A549 (cell line): Measurements from ENCODE around the gene HOMER2. TPM values are rescaled to one million over a fixed set of nuclear protein-coding genes. Genes with fewer than 3 reads are reported as not detected.
A peak's percentile ranks its signal among the peaks of the same experiment; 100 is the strongest.

Experiments
- ATAC-seq, 2 experiments: fragments of 200-7000 bp in 1 of 2; fragments of >200 bp in 1 of 2; cut with Nextera tagmentation in 1 of 2; cut with Tn5 transposase in 1 of 2; 3 replicates each; pipeline versions ENCODE4 v1.8.0 to v1.9.1; 2018 to 2020; ENCODE audit warnings: mild to moderate bottlenecking in 1 of 2, moderate library complexity in 1 of 2
- CTCF ChIA-PET: fragments of 300-600 bp; sonication (Branson Sonifier 250); formaldehyde crosslinking; extraction: SDS; loops from one replicate; lab custom pipeline; 2021; ENCODE audit warnings: antibody characterized with exemption, inconsistent platforms; lab: Yijun Ruan, JAX
- POLR2A ChIA-PET: fragments of 350-600 bp; formaldehyde crosslinking; extraction: SDS; loops from one replicate; lab custom pipeline; 2021; ENCODE audit warnings: antibody characterized with exemption, inconsistent platforms; lab: Yijun Ruan, JAX
- DNase-seq, 2 experiments: peaks; one replicate each; pipeline versions ENCODE4 v3.0.0 to v3.0.0-alpha.2; 2011 to 2016; ENCODE audit warnings: low read depth in 1 of 2, low spot score in 1 of 2
- FAIRE-seq: peaks from 2 replicates; lab custom pipeline; 2011; peaks lifted over from hg19 to GRCh38; lab: Jason Lieb, UNC
- H3K27ac ChIP-seq, 2 experiments: fragments of >200 bp; sonication (Bioruptor Twin); formaldehyde crosslinking; 3 replicates each; pipeline ENCODE4 v1.5.1; 2016 to 2017
- H3K4me1 ChIP-seq: fragments of >200 bp; sonication (Bioruptor Twin); formaldehyde crosslinking; 3 replicates; pipeline ENCODE4 v1.6.1; 2016
- H3K4me2 ChIP-seq: fragments of >200 bp; sonication (Bioruptor Twin); formaldehyde crosslinking; 3 replicates; pipeline ENCODE4 v1.6.1; 2016
- H3K4me3 ChIP-seq: fragments of >200 bp; sonication (Bioruptor Twin); formaldehyde crosslinking; 3 replicates; pipeline ENCODE4 v1.5.1; 2016
- H3K9me3 ChIP-seq: fragments of >200 bp; sonication (Bioruptor Twin); formaldehyde crosslinking; 3 replicates; pipeline ENCODE4 v1.6.1; 2016
- BHLHE40 ChIP-seq: IDR thresholded peaks from 2 replicates; pipeline ENCODE4 v1.6.1; 2012; ENCODE audit warnings: low read depth, low read length, inconsistent platforms
- CBX8 ChIP-seq: fragments of 200-600 bp; sonication (generic); IDR thresholded peaks from 2 replicates; pipeline ENCODE4 v1.6.1; 2016
- CEBPB ChIP-seq, 2 experiments: fragments of >200 bp in 1 of 2; sonication (Bioruptor Twin) in 1 of 2; formaldehyde crosslinking in 1 of 2; IDR thresholded peaks; 2 replicates each; pipeline ENCODE4 v1.6.1; 2012 to 2016
- CHD2 ChIP-seq: fragments of 150-350 bp; IDR thresholded peaks from 2 replicates; pipeline ENCODE4 v1.6.1; 2014; ENCODE audit warnings: low read length; ENCODE audit not compliant: partially characterized antibody
- ESRRA ChIP-seq: fragments of 150-350 bp; IDR thresholded peaks from 2 replicates; pipeline ENCODE4 v1.6.1; 2014; ENCODE audit warnings: mild to moderate bottlenecking, low read length, borderline replicate concordance
- HDAC2 ChIP-seq: fragments of 200-600 bp; sonication (generic); IDR thresholded peaks from 2 replicates; pipeline ENCODE4 v1.6.1; 2016
- HOXB13 ChIP-seq: fragments of 250-450 bp; sonication (Bioruptor Pico); IDR thresholded peaks from 2 replicates; pipeline ENCODE4 v1.5.0; 2020; ENCODE audit warnings: low read depth, mild to moderate bottlenecking, moderate library complexity
- HOXB5 ChIP-seq: fragments of 250-450 bp; sonication (Bioruptor Pico); IDR thresholded peaks from 2 replicates; pipeline ENCODE4 v1.5.0; 2020; ENCODE audit warnings: mild to moderate bottlenecking, moderate library complexity
- JUNB ChIP-seq: fragments of >200 bp; sonication (Bioruptor Twin); formaldehyde crosslinking; IDR thresholded peaks from 2 replicates; pipeline ENCODE4 v1.6.1; 2016
- KDM1A ChIP-seq: fragments of 200-600 bp; sonication (generic); IDR thresholded peaks from 2 replicates; pipeline ENCODE4 v1.6.1; 2016; ENCODE audit warnings: low read depth, mild to moderate bottlenecking
- MAFK ChIP-seq: fragments of 450-650 bp; IDR thresholded peaks from 2 replicates; pipeline ENCODE4 v1.6.1; 2014; ENCODE audit not compliant: partially characterized antibody
- NPAS2 ChIP-seq: fragments of 250-450 bp; sonication (Bioruptor Pico); IDR thresholded peaks from 2 replicates; pipeline ENCODE4 v1.8.0; 2022; ENCODE audit warnings: mild to moderate bottlenecking, moderate library complexity, borderline replicate concordance
- RAD21 ChIP-seq, 2 experiments: fragments of >200 bp in 1 of 2; sonication (Bioruptor Twin) in 1 of 2; formaldehyde crosslinking in 1 of 2; IDR thresholded peaks in 1 of 2; conservative IDR thresholded peaks in 1 of 2; 2 replicates in 1 of 2; 3 replicates in 1 of 2; pipeline ENCODE4 v1.6.1; 2012 to 2018; ENCODE audit warnings: inconsistent platforms in 1 of 2
- RARB ChIP-seq: fragments of 250-450 bp; sonication (Bioruptor Pico); IDR thresholded peaks from 2 replicates; pipeline ENCODE4 v1.8.0; 2021; ENCODE audit warnings: mild to moderate bottlenecking, moderate library complexity
- RFX5 ChIP-seq: fragments of 450-650 bp; IDR thresholded peaks from 2 replicates; pipeline ENCODE4 v1.7.1; 2014; ENCODE audit warnings: antibody characterized with exemption, mild to moderate bottlenecking, moderate library complexity
- SMC3 ChIP-seq: fragments of >200 bp; sonication (Bioruptor Twin); formaldehyde crosslinking; IDR thresholded peaks from 3 replicates; pipeline ENCODE4 v1.6.1; 2018; ENCODE audit warnings: inconsistent platforms
- WGBS: methylation state at CpG from one replicate; pipeline ENCODE4 v1.1.6; 2017; ENCODE audit errors: missing lambda C conversion rate; 5-methylcytosine and 5-hydroxymethylcytosine counted together
- polyA plus RNA-seq, 4 experiments: library from polyadenylated mRNA; depleted of rRNA in 3 of 4; stranded (reverse); fragments of >200 nt; fragmentation: RNase III in 1 of 4; extraction: RNeasy Plus Mini Kit Qiagen cat#74134 plus additional on column Dnase treatment in 1 of 4; gene quantifications; 2 replicates in 3 of 4; 3 replicates in 1 of 4; pipeline ENCODE4 v1.2.3, GENCODE V29; 2011 to 2017
- TF ChIP-seq, protein P1 (sequence below): IDR thresholded peaks from 2 replicates; pipeline ENCODE4 v1.6.1; 2012; ENCODE audit warnings: low read depth, borderline replicate concordance
- TF ChIP-seq, protein P2 (sequence below): IDR thresholded peaks from 2 replicates; pipeline ENCODE4 v1.6.1; 2012
- TF ChIP-seq, protein P3 (sequence below): fragments of >200 bp; sonication (Bioruptor Twin); formaldehyde crosslinking; IDR thresholded peaks from 3 replicates; pipeline ENCODE4 v1.5.1; 2016
- TF ChIP-seq, protein P4 (sequence below): fragments of 250-450 bp; sonication (Bioruptor Pico); IDR thresholded peaks from 2 replicates; pipeline ENCODE4 v1.5.0; 2020; ENCODE audit warnings: low read depth, mild to moderate bottlenecking, moderate library complexity

HOMER2 gene
- polyA plus RNA-seq, 2 of the 4 experiments (the other 2 are of a cell fraction), result 9.4 to 15.4 TPM

DNA sequence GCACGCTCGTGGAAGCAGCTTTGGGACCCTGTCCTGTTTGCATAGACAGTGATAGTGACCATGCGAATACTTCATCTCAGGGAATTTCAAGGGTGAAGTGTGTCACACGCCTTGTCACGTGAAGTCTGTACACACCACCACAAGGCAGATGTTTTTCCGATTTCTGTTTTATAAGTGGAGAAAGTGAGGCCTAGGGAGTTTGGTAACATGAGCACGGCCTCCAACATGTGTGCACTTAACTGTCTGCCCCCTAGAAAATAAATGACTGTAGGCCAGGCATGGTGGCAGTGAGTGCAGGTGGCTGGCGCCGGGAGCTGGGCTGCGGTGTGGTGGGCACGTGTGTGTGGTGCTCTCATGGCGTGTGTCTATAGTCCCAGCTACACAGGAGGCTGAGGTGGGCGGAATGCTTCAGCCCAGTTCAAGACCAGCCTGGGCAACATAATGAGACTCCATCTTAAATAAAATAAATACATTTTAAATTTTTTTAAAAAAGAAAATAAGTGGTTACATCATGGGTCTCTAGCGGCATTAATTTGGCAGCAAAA, 101.1 kb downstream of the HOMER2 start (continued):
- no peak for TF ChIP-seq NPAS2
- no peak for TF ChIP-seq RARB (CRISPR knock-in tag)

DNA sequence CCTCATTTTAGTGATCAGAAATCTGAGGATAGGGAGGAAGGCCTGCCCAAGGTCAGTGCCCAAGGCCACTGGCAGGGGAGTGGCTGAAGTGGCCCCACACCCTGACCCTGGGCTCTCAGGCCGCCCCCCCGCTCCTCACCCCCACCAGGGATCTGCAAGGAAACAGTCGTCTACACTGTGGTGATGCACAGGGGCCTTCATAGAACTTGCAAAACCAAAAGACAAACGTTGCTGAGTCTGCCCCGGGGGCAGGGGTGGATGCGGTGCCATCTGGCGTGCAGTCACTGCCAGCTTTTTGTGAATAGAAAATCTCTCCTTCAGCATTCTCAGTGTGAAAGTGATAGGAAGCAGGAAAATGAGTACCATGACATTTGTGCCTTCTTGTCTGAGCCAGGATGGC, 101.8 kb downstream of the HOMER2 start:
- ChIA-PET POLR2A (no interaction called here), CTCF (interaction anchor here (0.6 to 4.8 kb wide), 14 partner anchors 10 to 816 kb away, joined by 3 to 47 read pairs (median 8); partner anchors contain the start of gene C15orf40)
- Histone ChIP-seq H3K27ac (no peak overlapping the region), H3K4me2 (no peak overlapping the region), H3K4me1 (no peaks in the 10 kb centered on the region), H3K4me3 (no peak overlapping the region), H3K9me3 (no peaks in the 10 kb centered on the region)
- 73% methylated on average over 7 of the region's 7 CpGs for whole genome bisulfite sequencing
- FAIRE-seq (no peak), ATAC-seq (no peak), DNase-seq (no peak)
- TF ChIP-seq MAFK (no peak), KDM1A (no peak), HDAC2 (no peak), HOXB13 (CRISPR knock-in tag) (no peak), NPAS2 (no peak)
- TF ChIP-seq, protein P1, sequence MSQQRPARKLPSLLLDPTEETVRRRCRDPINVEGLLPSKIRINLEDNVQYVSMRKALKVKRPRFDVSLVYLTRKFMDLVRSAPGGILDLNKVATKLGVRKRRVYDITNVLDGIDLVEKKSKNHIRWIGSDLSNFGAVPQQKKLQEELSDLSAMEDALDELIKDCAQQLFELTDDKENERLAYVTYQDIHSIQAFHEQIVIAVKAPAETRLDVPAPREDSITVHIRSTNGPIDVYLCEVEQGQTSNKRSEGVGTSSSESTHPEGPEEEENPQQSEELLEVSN, result no peak
- TF ChIP-seq, protein P2, sequence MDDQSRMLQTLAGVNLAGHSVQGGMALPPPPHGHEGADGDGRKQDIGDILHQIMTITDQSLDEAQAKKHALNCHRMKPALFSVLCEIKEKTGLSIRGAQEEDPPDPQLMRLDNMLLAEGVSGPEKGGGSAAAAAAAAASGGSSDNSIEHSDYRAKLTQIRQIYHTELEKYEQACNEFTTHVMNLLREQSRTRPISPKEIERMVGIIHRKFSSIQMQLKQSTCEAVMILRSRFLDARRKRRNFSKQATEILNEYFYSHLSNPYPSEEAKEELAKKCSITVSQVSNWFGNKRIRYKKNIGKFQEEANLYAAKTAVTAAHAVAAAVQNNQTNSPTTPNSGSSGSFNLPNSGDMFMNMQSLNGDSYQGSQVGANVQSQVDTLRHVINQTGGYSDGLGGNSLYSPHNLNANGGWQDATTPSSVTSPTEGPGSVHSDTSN, result no peak

DNA sequence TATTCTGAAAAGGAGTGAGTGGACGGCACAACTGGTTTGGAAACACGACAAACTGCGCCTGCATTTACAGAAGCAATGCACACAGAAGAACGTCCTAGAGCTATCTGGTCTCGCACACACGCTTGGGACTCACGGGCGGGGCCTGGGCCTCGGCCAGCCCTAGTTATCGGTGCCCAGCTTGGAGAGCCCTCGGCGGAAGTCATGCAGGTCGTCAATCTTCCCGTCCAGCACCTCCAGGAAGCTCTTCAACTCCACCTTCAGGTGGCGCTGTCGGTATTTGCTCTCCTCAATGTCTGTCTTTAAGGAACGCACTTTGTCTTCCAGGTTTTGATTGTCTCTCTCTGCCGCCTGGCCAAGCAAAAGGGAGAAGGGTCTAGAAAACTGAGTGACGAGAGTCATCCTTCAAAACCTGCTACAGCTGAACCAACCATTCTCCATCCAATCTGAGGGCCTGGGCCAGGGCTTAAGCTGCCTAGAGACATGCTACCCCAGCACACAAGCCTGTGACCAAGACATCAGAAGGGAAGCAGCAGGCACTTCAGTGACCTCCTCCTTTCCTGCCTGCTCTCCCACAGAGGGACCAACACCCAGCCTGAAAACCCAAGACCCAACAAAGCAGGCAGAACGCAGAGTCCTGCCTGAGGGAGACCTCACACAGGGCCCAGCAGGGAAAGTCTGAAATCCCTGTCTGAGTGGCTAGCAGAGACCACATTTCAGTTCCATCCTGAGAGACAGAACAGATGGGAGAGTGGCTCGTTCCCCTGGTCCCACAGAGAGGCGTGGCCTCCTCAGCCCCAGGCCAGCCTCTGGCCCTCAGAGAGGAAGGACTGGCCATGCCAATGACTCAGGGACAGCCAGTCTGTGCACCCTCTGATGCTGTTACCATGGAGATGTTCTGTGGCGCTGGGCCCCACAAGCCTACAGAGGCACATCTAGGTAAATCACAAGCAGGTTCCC, 102.7 kb downstream of the HOMER2 start:
- ChIA-PET CTCF (interaction anchor here (0.6 to 4.8 kb wide), 41 partner anchors 8 to 817 kb away, joined by 3 to 47 read pairs (median 4); partner anchors contain the start of genes C15orf40, RAMAC and RPS17), POLR2A (interaction anchor here (0.7 to 1.3 kb wide), 2 partner anchors 136 to 143 kb away, joined by 3 to 4 read pairs; partner anchors contain the start of gene RAMAC)
- FAIRE-seq (no peak), DNase-seq (peak; percentile 57 to 87), ATAC-seq (peak; percentile 67 to 93)
- Histone ChIP-seq H3K27ac (no peak overlapping the region), H3K4me3 (no peak overlapping the region), H3K9me3 (no peaks in the 10 kb centered on the region), H3K4me2 (no peak overlapping the region), H3K4me1 (no peaks in the 10 kb centered on the region)
- no peak for TF ChIP-seq CBX8
- TF ChIP-seq CHD2, result no peak
- no peak for TF ChIP-seq JUNB
- no peak for TF ChIP-seq CEBPB (IDR thresholded peaks at IDR 0.05)
- TF ChIP-seq ESRRA, result no peak
- TF ChIP-seq, protein P3, sequence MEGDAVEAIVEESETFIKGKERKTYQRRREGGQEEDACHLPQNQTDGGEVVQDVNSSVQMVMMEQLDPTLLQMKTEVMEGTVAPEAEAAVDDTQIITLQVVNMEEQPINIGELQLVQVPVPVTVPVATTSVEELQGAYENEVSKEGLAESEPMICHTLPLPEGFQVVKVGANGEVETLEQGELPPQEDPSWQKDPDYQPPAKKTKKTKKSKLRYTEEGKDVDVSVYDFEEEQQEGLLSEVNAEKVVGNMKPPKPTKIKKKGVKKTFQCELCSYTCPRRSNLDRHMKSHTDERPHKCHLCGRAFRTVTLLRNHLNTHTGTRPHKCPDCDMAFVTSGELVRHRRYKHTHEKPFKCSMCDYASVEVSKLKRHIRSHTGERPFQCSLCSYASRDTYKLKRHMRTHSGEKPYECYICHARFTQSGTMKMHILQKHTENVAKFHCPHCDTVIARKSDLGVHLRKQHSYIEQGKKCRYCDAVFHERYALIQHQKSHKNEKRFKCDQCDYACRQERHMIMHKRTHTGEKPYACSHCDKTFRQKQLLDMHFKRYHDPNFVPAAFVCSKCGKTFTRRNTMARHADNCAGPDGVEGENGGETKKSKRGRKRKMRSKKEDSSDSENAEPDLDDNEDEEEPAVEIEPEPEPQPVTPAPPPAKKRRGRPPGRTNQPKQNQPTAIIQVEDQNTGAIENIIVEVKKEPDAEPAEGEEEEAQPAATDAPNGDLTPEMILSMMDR, result peak; percentile 59
- peak; percentile 62 to 79 for TF ChIP-seq RAD21 (conservative IDR thresholded peaks at IDR 0.05 in 1 of 2, IDR thresholded peaks at IDR 0.05 in 1 of 2)
- TF ChIP-seq, protein P2, result no peak
- 0 out of 2 replicates have a peak, but pooled peaks have one; percentile 48 for TF ChIP-seq HOXB5 (CRISPR knock-in tag)
- TF ChIP-seq MAFK, result no peak
- TF ChIP-seq RFX5, result no peak
- TF ChIP-seq HDAC2, result no peak
- peak; percentile 59 for TF ChIP-seq SMC3
- no peak for TF ChIP-seq BHLHE40
- TF ChIP-seq NPAS2, result no peak
- no peak for TF ChIP-seq KDM1A
- TF ChIP-seq, protein P4, sequence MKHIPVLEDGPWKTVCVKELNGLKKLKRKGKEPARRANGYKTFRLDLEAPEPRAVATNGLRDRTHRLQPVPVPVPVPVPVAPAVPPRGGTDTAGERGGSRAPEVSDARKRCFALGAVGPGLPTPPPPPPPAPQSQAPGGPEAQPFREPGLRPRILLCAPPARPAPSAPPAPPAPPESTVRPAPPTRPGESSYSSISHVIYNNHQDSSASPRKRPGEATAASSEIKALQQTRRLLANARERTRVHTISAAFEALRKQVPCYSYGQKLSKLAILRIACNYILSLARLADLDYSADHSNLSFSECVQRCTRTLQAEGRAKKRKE, result no peak
- 47% methylated on average over 23 of the region's 23 CpGs for WGBS
